Tibial nerve (tissue), 4 donors: ENCODE data around the gene WDR81.

Experiments
- CTCF ChIP-seq, 5 experiments: fragments of 200-600 bp in 3 of 5; fragments of 450-650 bp in 2 of 5; sonication (generic) in 3 of 5; IDR thresholded peaks; one replicate each; pipeline ENCODE4 v1.5.1; 2016 to 2019; ENCODE audit warnings: antibody characterized with exemption in 5 of 5, mild to moderate bottlenecking in 3 of 5, moderate library complexity in 2 of 5
- EP300 ChIP-seq, 2 donors: sonication (generic); formaldehyde crosslinking; IDR thresholded peaks; one replicate each; pipeline ENCODE4 v1.6.1; 2017; ENCODE audit warnings: antibody characterized with exemption in 2 of 2, mild to moderate bottlenecking in 1 of 2
- POLR2A ChIP-seq, 2 donors: fragments of 450-650 bp; IDR thresholded peaks; one replicate each; pipeline ENCODE4 v1.6.1; 2017; ENCODE audit warnings: antibody characterized with exemption in 2 of 2, mild to moderate bottlenecking in 2 of 2, moderate library complexity in 2 of 2

GRCh38 chr17:1785930-1786329 lies 61.4 kb downstream of the WDR81 start:
- TF ChIP-seq POLR2A (IDR thresholded peaks at IDR 0.05) (no peak), CTCF (IDR thresholded peaks at IDR 0.05) (no peak), EP300 (IDR thresholded peaks at IDR 0.05) (no peak)
